ENCODE measurements around the gene SLC22A13. TPM values are rescaled to one million over a fixed set of nuclear protein-coding genes. Genes with fewer than 3 reads are reported as not detected.

SLC22A13 gene
- total and polyA plus RNA-seq, 2 of the 4 experiments (the other 2 are of a cell fraction) = under 0.01 to 0.22 TPM

DNA sequence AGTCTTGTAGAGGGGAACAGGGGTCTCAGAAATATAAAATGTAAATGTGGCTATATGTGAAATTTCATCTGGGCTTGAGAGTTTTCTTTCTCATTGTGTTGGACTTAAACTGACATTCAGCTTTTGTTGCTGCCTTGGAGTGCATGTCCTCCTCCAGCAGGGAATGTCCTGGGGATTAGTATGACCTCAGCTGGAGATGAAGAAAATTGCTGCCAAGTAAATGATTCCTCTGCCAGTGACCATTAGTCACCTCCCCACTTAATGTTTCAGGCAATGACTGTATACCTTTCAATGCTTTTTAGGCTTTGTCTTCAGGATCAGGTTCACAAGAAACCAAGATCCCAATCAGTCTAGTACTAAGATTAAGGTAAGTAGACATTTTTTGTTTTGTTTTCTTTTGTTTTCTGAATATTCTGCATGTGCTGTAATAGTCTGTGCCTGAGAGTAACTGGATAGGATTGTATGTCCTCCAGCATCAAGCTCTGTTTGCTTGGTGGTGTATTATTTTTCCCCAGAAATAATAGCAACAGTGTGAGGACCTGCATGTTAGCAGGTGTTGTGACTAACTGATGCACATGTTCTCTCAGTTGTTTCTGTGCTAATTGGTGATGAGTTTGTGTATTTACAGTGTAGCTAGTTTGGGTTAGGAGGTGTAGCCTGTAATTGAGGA lies 18.1 kb upstream of the SLC22A13 start:
- Histone ChIP-seq H3K4me2 (ENCODE audit: low read depth, low read length) (no peak overlapping the region), H3K36me3 (ENCODE audit: control insufficient read depth, insufficient read depth, low read length) (peaks cover 16% of the 10 kb centered on the region), H2BK15ac (ENCODE audit: low read depth, low read length) (no peak overlapping the region), H3K14ac (replicated peaks; ENCODE audit: low read depth, low read length) (no peak overlapping the region), H3K56ac (ENCODE audit: extremely low read depth, insufficient read depth, low read length) (no peak overlapping the region), H3K9me3 (ENCODE audit: control insufficient read depth, insufficient read depth, low read length) (no peaks in the 10 kb centered on the region), H3K4ac (ENCODE audit: low read depth, low read length) (no peak overlapping the region), H3K18ac (ENCODE audit: low read depth, low read length) (no peak overlapping the region), H2BK120ac (ENCODE audit: low read depth, low read length) (no peak overlapping the region), H4K20me1 (ENCODE audit: insufficient read depth, low read length) (peaks cover 5% of the 10 kb centered on the region; the same call in 1 of the 2 replicates), H3K4me3 (ENCODE audit: insufficient read depth, low read depth, low read length) (no peak overlapping the region), H3K9ac (ENCODE audit: low read depth, low read length) (no peak overlapping the region), H2BK5ac (ENCODE audit: low read depth, low read length, poor library complexity, severe bottlenecking) (no peak overlapping the region), H3K79me1 (ENCODE audit: low read depth in 1 of 2, low read length in 2 of 2) (peaks cover 20 to 24% of the 10 kb centered on the region in 2 experiments), H2BK20ac (ENCODE audit: low read depth, low read length) (no peak overlapping the region), H3K27ac (ENCODE audit: insufficient read depth, low read length) (no peak overlapping the region), H2AK9ac (replicated peaks; ENCODE audit: low read depth, low read length, poor library complexity) (no peak overlapping the region), H3K27me3 (ENCODE audit: control insufficient read depth, insufficient read depth, low read length) (no peaks in the 10 kb centered on the region), H3K4me1 (ENCODE audit: control insufficient read depth, insufficient read depth, low read length) (no peaks in the 10 kb centered on the region; the same call in 1 of the 2 replicates), H4K5ac (ENCODE audit: low read depth, low read length) (no peak overlapping the region), H2AK5ac (ENCODE audit: low read depth, low read length) (no peak overlapping the region), H3K23ac (ENCODE audit: low read depth, low read length) (no peak overlapping the region), H2AFZ (replicated peaks; ENCODE audit: low read length, poor library complexity) (no peak overlapping the region), H4K8ac (ENCODE audit: low read depth in 2 of 2, low read length in 2 of 2) (no peak overlapping the region), H3K9me1 (ENCODE audit: insufficient read depth, low read length) (no peaks in the 10 kb centered on the region; the same call in 1 of the 2 replicates), H4K91ac (ENCODE audit: insufficient read depth, low read depth, low read length) (no peak overlapping the region)
- peak; percentile 93 for DNase-seq
- POLR2A ChIA-PET (ENCODE audit: unreplicated experiment) = interaction anchor here (0.7 kb wide), 1 partner anchor 85 kb away, joined by 3 read pairs; no protein-coding TSS in a partner anchor
- CTCF ChIA-PET = interaction anchor here (0.6 to 1.5 kb wide), 5 partner anchors 11 to 130 kb away, joined by 3 to 5 read pairs (median 3); no protein-coding TSS in a partner anchor
- dilution Hi-C loops (cut with HindIII; ENCODE audit: low sequenced_read_pairs, unreplicated experiment) = no loop called here
- ATAC-seq (ENCODE audit: low read depth) = peak; percentile 98
- in situ Hi-C loops (cut with MboI; ENCODE audit: low sequenced_read_pairs) = no loop called here
- peak; percentile 51 for TF ChIP-seq SMC3 (IDR thresholded peaks at IDR 0.05; ENCODE audit: low read depth, low read length)
- no peak for TF ChIP-seq MAFK (IDR thresholded peaks at IDR 0.05; ENCODE audit: low read depth, low read length)
- TF ChIP-seq FOS (IDR thresholded peaks at IDR 0.05; ENCODE audit: low read depth, low read length) = peak; percentile 51; the same call in 1 of the 2 replicates
- TF ChIP-seq POLR2A (IDR thresholded peaks at IDR 0.05; ENCODE audit: low read depth, low read length) = no peak
- peak; percentile 12; the same call in 1 of the 2 replicates for TF ChIP-seq CEBPB (IDR thresholded peaks at IDR 0.05; ENCODE audit: low read depth, low read length)
- TF ChIP-seq MXI1 (IDR thresholded peaks at IDR 0.05; ENCODE audit: borderline replicate concordance, low read depth, low read length) = no peak
- TF ChIP-seq, protein P1, sequence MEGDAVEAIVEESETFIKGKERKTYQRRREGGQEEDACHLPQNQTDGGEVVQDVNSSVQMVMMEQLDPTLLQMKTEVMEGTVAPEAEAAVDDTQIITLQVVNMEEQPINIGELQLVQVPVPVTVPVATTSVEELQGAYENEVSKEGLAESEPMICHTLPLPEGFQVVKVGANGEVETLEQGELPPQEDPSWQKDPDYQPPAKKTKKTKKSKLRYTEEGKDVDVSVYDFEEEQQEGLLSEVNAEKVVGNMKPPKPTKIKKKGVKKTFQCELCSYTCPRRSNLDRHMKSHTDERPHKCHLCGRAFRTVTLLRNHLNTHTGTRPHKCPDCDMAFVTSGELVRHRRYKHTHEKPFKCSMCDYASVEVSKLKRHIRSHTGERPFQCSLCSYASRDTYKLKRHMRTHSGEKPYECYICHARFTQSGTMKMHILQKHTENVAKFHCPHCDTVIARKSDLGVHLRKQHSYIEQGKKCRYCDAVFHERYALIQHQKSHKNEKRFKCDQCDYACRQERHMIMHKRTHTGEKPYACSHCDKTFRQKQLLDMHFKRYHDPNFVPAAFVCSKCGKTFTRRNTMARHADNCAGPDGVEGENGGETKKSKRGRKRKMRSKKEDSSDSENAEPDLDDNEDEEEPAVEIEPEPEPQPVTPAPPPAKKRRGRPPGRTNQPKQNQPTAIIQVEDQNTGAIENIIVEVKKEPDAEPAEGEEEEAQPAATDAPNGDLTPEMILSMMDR (conservative IDR thresholded peaks at IDR 0.05; ENCODE audit: low read depth, low read length) = peak; percentile 49
- peak; percentile 61 for TF ChIP-seq RAD21 (IDR thresholded peaks at IDR 0.05; ENCODE audit: low read length)
- peak; percentile 35; the same call in 1 of the 2 replicates for TF ChIP-seq BHLHE40 (IDR thresholded peaks at IDR 0.05; ENCODE audit: low read depth, low read length)
- BruUV-seq (replicated peaks) = no TSS peak
- intact Hi-C loops (cut with micrococcal nuclease) = loop anchor here (2.0 kb wide), 1 partner anchor 111 kb away; the partner anchor contains the start of gene ACAA1

Measured in IMR-90 (cell line).